Sigmoid colon (tissue), 7 donors: Measurements from ENCODE around the gene CNST. TPM values are rescaled to one million over a fixed set of nuclear protein-coding genes. Genes with fewer than 3 reads are reported as not detected.
"Not testable (repeated sequence)": the region's sequence is repeated elsewhere in the genome, so short reads cannot be mapped to it uniquely, and the experiment has no call there.

ENCODE experiments used
- DNase-seq: peaks from one replicate; pipeline ENCODE4 v3.0.0-alpha.2; 2019
- H3K27ac ChIP-seq, 4 donors: fragments of 200-600 bp; sonication (generic); one replicate each; pipeline ENCODE4 v1.5.1; 2016 to 2019; ENCODE audit warnings: mild to moderate bottlenecking in 1 of 4
- H3K27me3 ChIP-seq, 3 donors: fragments of 200-600 bp; sonication (generic); one replicate each; pipeline ENCODE4 v1.5.1; 2019; ENCODE audit warnings: mild to moderate bottlenecking in 1 of 3
- H3K36me3 ChIP-seq, 4 donors: fragments of 200-600 bp; sonication (generic); one replicate each; pipeline ENCODE4 v1.5.1; 2016 to 2019
- H3K4me1 ChIP-seq, 4 donors: fragments of 200-600 bp; sonication (generic); one replicate each; pipeline ENCODE4 v1.5.1; 2017 to 2019
- H3K4me3 ChIP-seq, 4 donors: fragments of 200-600 bp; sonication (generic); one replicate each; pipeline ENCODE4 v1.5.1; 2017 to 2019; ENCODE audit warnings: mild to moderate bottlenecking in 2 of 4, moderate library complexity in 1 of 4
- H3K9me3 ChIP-seq, 4 donors: fragments of 200-600 bp in 3 of 4; sonication (generic) in 3 of 4; one replicate each; pipeline versions ENCODE4 v1.5.1 to v1.6.1; 2013 to 2019
- EP300 ChIP-seq, 4 donors: sonication (generic); formaldehyde crosslinking; IDR thresholded peaks; one replicate each; pipeline ENCODE4 v1.6.1; 2017; ENCODE audit warnings: antibody characterized with exemption in 4 of 4
- POLR2A ChIP-seq, 2 donors: fragments of 450-650 bp; IDR thresholded peaks; one replicate each; pipeline ENCODE4 v1.6.1; 2016; ENCODE audit warnings: antibody characterized with exemption in 2 of 2, mild to moderate bottlenecking in 2 of 2, moderate library complexity in 2 of 2
- POLR2AphosphoS5 ChIP-seq, 4 donors: sonication (generic); formaldehyde crosslinking; IDR thresholded peaks; one replicate each; pipeline ENCODE4 v1.6.1; 2017; ENCODE audit warnings: antibody characterized with exemption in 4 of 4
- WGBS, 2 donors: extraction: QIAGEN DNeasy Blood & Tissue Kit; methylation state at CpG; one replicate each; pipeline ENCODE4 v1.1.7; 2013; 5-methylcytosine and 5-hydroxymethylcytosine counted together
- intact Hi-C: fragments of 100-400 bp; cut with DNase I; formaldehyde crosslinking; loops from one replicate; pipeline ENCODE4 v1.15.1; 2023
- polyA plus RNA-seq, 3 donors: library from polyadenylated mRNA; stranded (reverse); fragments of 200-250 nt; gene quantifications; one replicate each; pipeline ENCODE4 v1.2.3, GENCODE V29; 2013
- total RNA-seq, 4 donors: library from RNA; depleted of rRNA; stranded (reverse); fragments of >200 nt; gene quantifications; one replicate each; pipeline ENCODE4 v1.1.0, GENCODE V29; 2016
- TF ChIP-seq, protein P1 (sequence below), 4 experiments: fragments of 450-650 bp in 3 of 4; fragments of 200-600 bp in 1 of 4; IDR thresholded peaks; one replicate each; pipeline ENCODE4 v1.5.1; 2016 to 2019; ENCODE audit warnings: antibody characterized with exemption in 4 of 4, mild to moderate bottlenecking in 3 of 4, moderate library complexity in 2 of 4
- donor health status: healthy with polysubstance abuse.
- donor health status: Bipolar disorder and iron deficiency.
- donor health status: healthy.

Gene CNST
- total and polyA plus RNA-seq, 7 donors = 9.0 to 39.2 (median 26.0) TPM

- H3K4me1 ChIP-seq = no peaks in the 10 kb centered on the region
- no peaks in the 10 kb centered on the region for H3K27me3 ChIP-seq
- peaks cover 0 to 92% (median 27%) of the 10 kb centered on the region in 4 donors for H3K36me3 ChIP-seq
- intact Hi-C loops = no loop called here
- TF ChIP-seq, protein P1, sequence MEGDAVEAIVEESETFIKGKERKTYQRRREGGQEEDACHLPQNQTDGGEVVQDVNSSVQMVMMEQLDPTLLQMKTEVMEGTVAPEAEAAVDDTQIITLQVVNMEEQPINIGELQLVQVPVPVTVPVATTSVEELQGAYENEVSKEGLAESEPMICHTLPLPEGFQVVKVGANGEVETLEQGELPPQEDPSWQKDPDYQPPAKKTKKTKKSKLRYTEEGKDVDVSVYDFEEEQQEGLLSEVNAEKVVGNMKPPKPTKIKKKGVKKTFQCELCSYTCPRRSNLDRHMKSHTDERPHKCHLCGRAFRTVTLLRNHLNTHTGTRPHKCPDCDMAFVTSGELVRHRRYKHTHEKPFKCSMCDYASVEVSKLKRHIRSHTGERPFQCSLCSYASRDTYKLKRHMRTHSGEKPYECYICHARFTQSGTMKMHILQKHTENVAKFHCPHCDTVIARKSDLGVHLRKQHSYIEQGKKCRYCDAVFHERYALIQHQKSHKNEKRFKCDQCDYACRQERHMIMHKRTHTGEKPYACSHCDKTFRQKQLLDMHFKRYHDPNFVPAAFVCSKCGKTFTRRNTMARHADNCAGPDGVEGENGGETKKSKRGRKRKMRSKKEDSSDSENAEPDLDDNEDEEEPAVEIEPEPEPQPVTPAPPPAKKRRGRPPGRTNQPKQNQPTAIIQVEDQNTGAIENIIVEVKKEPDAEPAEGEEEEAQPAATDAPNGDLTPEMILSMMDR (IDR thresholded peaks at IDR 0.05) = no peak
- TF ChIP-seq POLR2A (IDR thresholded peaks at IDR 0.05) (no peak), EP300 (IDR thresholded peaks at IDR 0.05) (no peak), POLR2AphosphoS5 (IDR thresholded peaks at IDR 0.05) (no peak)
- WGBS, 2 donors = 66 to 69% methylated on average over 11 of the region's 11 CpGs
- DNase-seq = no peak
- no peaks in the 10 kb centered on the region for H3K9me3 ChIP-seq
- no peak overlapping the region for H3K4me3 ChIP-seq
- H3K27ac ChIP-seq = no peak overlapping the region
Measured at GRCh38 chr1:246550402-246550801, 15.9 kb upstream of the CNST start.

DNA sequence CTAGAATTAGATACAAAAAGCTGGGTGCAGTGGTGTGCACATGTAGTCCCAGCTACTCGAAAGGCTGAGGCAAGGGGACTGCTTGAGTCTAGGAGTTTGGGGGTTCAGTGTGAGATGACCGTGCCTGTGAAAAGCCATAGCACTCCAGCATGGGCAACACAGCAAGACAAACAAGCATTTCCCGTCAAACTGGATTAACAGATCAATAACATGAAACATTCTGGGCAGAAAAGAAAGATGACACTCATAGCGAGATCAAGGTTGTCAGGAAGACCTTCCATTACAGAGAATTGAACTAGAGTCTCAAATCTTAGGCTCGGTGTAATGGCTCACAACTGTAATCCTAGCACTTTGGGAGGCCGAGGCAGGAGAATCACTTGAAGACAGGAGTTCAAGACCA, 14.1 kb upstream of the CNST start:
- Histone ChIP-seq H3K27ac (no peak overlapping the region), H3K27me3 (no peaks in the 10 kb centered on the region), H3K4me1 (no peaks in the 10 kb centered on the region), H3K36me3 (peaks cover 0 to 94% (median 36%) of the 10 kb centered on the region in 4 donors), H3K4me3 (no peak overlapping the region), H3K9me3 (no peaks in the 10 kb centered on the region)
- 94 to 95% methylated on average over 6 of the region's 6 CpGs for WGBS, 2 donors
- DNase-seq = no peak
- intact Hi-C loops = no loop called here
- TF ChIP-seq, protein P1 (IDR thresholded peaks at IDR 0.05) = no peak
- TF ChIP-seq POLR2A (IDR thresholded peaks at IDR 0.05) (no peak), EP300 (IDR thresholded peaks at IDR 0.05) (no peak), POLR2AphosphoS5 (IDR thresholded peaks at IDR 0.05) (no peak)

DNA sequence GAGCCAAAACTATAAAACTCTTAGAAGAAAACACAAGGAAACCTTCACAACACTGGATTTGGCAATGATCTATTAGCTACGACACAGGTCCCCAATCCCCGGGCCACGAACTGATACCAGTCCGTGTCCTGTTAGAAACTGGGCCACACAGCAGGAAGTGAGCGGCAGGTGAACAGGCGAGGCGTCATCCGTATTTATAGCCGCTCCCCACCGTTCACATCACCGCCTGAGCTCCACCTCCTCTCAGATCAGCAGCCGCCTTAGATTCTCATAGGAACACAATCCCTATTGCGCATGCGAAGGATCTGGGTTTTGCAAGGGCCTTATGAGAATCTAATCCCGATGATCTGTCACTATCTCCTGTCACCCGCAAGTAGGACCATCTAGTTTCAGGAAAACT, 12.1 kb upstream of the CNST start:
- no peak for DNase-seq
- Histone ChIP-seq H3K27me3 (no peaks in the 10 kb centered on the region), H3K36me3 (peaks cover 0 to 92% (median 23%) of the 10 kb centered on the region in 4 donors), H3K4me3 (no peak overlapping the region), H3K9me3 (no peaks in the 10 kb centered on the region), H3K27ac (no peak overlapping the region), H3K4me1 (no peaks in the 10 kb centered on the region)
- 95% methylated on average over 16 of the region's 16 CpGs for WGBS, 2 donors
- intact Hi-C loops = no loop called here
- TF ChIP-seq POLR2AphosphoS5 (IDR thresholded peaks at IDR 0.05) (no peak), EP300 (IDR thresholded peaks at IDR 0.05) (no peak), POLR2A (IDR thresholded peaks at IDR 0.05) (no peak)
- TF ChIP-seq, protein P1 (IDR thresholded peaks at IDR 0.05) = no peak

- H3K27me3 ChIP-seq = no peaks in the 10 kb centered on the region
- H3K27ac ChIP-seq = no peak overlapping the region
- no peak for DNase-seq
- H3K9me3 ChIP-seq = no peaks in the 10 kb centered on the region
- 97 to 99% methylated on average over 2 of the region's 2 CpGs for WGBS, 2 donors
- H3K4me3 ChIP-seq = no peak overlapping the region
- H3K4me1 ChIP-seq = no peaks in the 10 kb centered on the region
- H3K36me3 ChIP-seq = peaks cover 0 to 87% (median 14%) of the 10 kb centered on the region in 4 donors
- intact Hi-C loops = no loop called here
- TF ChIP-seq EP300 (IDR thresholded peaks at IDR 0.05) (no peak), POLR2AphosphoS5 (IDR thresholded peaks at IDR 0.05) (no peak), POLR2A (IDR thresholded peaks at IDR 0.05) (no peak)
- TF ChIP-seq, protein P1 (IDR thresholded peaks at IDR 0.05) = no peak
Measured at GRCh38 chr1:246558041-246558440, 8.2 kb upstream of the CNST start.

GRCh38 chr1:246559310-246559709, 6.9 kb upstream of the CNST start:
- no peak for DNase-seq
- intact Hi-C loops = no loop called here
- 95 to 97% methylated on average over 4 of the region's 4 CpGs for WGBS, 2 donors

GRCh38 chr1:246560833-246561232, 5.4 kb upstream of the CNST start:
- H3K27ac ChIP-seq, H3K4me3 ChIP-seq, H3K9me3 ChIP-seq, DNase-seq, H3K27me3 ChIP-seq: not testable (repeated sequence)
- intact Hi-C loops = loop anchor here (10.0 kb wide), 1 partner anchor 544 kb away; the partner anchor contains the start of gene ZNF669
- WGBS, 2 donors = 88 to 89% methylated on average over 10 of the region's 10 CpGs
- H3K4me1 ChIP-seq = peaks cover 0 to 20% (median 16%) of the 10 kb centered on the region in 4 donors
- H3K36me3 ChIP-seq = peaks cover 0 to 66% (median 7%) of the 10 kb centered on the region in 4 donors

More at GRCh38 chr1:246559310-246559709, 6.9 kb upstream of the CNST start:
- no peaks in the 10 kb centered on the region for H3K9me3 ChIP-seq
- no peak overlapping the region for H3K27ac ChIP-seq
- H3K4me3 ChIP-seq = no peak overlapping the region
- TF ChIP-seq EP300 (IDR thresholded peaks at IDR 0.05) (no peak), POLR2A (IDR thresholded peaks at IDR 0.05) (no peak), POLR2AphosphoS5 (IDR thresholded peaks at IDR 0.05) (no peak)
- TF ChIP-seq, protein P1 (IDR thresholded peaks at IDR 0.05) = no peak
- H3K36me3 ChIP-seq = peaks cover 0 to 81% (median 11%) of the 10 kb centered on the region in 4 donors
- H3K4me1 ChIP-seq = peaks cover 0 to 7% (median 3%) of the 10 kb centered on the region in 4 donors
- no peaks in the 10 kb centered on the region for H3K27me3 ChIP-seq
